AG09319 (cell line): ENCODE results near the gene ING5.

ENCODE experiments used
- DNase-seq: peaks from one replicate; pipeline ENCODE4 v3.0.0-alpha.2; 2010; ENCODE audit warnings: low read depth; ENCODE audit errors: extremely low read depth
- TF ChIP-seq, protein P1 (sequence below): IDR thresholded peaks from 2 replicates; pipeline ENCODE4 v1.5.1; 2011; ENCODE audit warnings: low read depth, mild to moderate bottlenecking, inconsistent platforms, low read length, moderate library complexity

ING5 gene

DNA sequence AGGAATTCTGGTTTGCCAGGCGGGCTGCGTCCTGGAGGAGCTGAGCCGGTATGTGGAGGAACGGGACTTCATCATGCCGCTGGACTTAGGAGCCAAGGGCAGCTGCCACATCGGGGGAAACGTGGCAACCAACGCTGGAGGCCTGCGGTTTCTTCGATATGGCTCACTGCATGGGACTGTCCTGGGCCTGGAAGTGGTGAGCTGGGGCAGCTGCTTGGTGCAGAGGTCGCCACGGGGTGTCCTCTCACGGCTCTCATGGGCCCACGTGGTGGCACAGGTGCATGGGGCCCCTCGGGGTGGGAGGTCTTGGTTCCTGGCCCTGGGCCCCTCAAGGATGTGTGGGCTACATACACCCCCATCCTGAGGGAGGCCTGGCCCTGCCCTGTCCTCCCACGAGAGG is 41.8 kb downstream of the ING5 start:
- DNase-seq: no peak
- TF ChIP-seq, protein P1, sequence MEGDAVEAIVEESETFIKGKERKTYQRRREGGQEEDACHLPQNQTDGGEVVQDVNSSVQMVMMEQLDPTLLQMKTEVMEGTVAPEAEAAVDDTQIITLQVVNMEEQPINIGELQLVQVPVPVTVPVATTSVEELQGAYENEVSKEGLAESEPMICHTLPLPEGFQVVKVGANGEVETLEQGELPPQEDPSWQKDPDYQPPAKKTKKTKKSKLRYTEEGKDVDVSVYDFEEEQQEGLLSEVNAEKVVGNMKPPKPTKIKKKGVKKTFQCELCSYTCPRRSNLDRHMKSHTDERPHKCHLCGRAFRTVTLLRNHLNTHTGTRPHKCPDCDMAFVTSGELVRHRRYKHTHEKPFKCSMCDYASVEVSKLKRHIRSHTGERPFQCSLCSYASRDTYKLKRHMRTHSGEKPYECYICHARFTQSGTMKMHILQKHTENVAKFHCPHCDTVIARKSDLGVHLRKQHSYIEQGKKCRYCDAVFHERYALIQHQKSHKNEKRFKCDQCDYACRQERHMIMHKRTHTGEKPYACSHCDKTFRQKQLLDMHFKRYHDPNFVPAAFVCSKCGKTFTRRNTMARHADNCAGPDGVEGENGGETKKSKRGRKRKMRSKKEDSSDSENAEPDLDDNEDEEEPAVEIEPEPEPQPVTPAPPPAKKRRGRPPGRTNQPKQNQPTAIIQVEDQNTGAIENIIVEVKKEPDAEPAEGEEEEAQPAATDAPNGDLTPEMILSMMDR: no peak

DNA sequence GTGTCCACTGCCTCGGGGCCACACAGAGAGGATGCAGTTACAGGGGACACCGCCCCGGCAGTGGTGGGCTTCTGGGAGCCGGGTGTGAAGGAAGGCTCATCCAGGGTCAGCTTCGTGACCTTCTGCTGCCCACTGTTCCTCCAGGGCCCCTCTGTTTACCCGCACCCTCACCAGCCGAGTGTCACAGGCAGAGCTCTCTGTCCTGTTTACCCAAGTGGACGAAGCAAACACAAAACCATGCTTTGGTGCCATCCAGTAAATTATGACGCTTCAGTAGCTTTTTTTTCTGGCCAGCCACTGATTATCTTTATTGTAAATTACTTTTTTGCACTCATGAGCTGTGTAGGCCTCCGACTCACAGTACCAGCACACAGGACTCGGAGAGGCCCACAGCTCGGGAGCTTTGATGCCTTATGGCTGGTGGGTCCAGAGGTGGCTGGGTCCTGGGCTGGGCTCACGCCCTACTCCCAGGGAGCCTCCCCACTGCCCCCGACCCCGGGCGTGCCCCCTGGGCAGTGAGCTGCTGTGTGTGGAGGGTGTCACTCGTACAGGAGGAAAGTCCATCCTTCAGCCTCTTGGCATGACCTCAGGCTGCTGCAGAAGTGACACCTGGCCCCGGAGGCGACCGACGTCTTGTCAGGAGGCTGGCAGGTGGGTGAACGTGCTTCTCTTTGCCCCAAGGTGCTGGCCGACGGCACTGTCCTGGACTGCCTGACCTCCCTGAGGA is 42.4 kb downstream of the ING5 start:
- DNase-seq: no peak
- TF ChIP-seq, protein P1: no peak

DNA sequence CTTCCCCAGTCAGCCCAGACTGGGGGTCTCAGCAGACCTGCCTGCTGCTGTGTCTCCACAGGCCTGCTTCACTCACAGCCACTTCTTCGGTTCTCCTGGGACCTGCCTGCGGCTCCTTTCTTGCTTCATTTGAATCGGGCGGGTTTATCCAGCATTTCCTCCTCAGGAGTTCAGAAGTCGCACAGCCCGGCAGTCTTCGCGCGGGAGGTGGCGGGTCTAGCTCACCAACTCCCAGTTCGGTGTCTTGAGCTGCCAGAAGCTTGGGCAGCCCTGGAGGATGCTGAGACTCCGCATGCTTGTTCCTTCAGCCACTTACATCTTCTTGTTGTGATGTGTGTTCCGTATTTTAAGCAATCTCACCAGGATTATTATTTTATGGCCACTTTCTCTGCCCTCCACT is 43.4 kb downstream of the ING5 start:
- DNase-seq: no peak
- TF ChIP-seq, protein P1: no peak

DNA sequence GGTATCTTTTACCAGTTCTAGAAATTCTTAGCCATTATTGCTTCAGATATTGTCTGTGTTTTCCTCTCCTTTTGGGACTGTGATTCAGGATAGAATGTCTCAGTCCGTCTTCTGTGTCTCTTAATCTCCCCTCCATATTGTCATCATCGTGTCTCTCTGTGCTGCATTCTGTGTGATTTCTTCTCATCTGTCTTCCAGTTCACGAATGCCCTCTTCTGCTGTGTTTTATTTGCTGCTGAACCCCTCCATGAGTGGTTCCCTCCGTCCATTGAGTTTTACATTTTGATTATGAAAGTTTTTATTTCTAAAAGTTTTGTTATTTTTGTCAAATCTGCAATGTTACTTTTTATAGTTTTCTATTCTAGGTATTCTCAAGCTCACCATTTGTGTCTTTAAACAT is 44.2 kb downstream of the ING5 start:
- DNase-seq: no peak
- TF ChIP-seq, protein P1: no peak

DNA sequence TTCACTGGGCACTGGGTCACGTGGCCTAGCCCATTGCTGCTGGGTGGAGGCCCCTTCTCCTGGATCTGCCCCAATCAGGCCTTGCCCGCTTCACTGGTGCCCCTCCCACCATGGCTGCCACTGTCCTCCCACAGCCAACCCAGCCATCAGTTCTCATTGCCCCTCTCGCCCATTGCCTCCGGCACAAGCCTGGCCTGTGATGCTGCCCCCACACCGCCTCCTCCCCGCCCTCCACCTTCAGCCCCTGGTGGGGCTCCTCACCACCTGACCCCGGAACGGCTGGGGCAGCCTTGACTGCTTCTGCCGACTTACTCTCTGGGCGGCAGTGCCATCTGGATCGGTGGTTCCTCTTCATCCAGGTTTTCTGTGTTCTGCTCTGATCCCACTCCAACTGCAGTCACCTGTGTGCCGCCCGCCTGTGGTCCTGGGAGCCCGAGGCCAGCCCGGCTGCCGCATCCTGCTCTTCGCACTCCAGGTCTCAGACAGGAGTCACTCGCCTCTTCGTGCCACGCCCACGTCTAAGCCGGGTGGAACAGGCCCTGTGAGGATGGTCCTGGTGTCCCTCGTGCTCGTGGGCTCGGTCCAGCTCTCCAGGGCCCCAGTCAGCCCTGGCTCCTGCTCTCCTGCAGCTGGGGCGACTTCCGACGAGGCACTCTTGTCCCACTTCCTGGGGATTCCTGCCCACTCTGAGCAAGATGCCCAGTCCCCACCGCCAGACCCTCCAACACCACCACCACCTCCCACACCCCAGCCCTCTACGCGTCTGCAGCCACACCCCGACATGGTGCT is 46.8 kb downstream of the ING5 start:
- no peak for DNase-seq
- TF ChIP-seq, protein P1: no peak

DNA sequence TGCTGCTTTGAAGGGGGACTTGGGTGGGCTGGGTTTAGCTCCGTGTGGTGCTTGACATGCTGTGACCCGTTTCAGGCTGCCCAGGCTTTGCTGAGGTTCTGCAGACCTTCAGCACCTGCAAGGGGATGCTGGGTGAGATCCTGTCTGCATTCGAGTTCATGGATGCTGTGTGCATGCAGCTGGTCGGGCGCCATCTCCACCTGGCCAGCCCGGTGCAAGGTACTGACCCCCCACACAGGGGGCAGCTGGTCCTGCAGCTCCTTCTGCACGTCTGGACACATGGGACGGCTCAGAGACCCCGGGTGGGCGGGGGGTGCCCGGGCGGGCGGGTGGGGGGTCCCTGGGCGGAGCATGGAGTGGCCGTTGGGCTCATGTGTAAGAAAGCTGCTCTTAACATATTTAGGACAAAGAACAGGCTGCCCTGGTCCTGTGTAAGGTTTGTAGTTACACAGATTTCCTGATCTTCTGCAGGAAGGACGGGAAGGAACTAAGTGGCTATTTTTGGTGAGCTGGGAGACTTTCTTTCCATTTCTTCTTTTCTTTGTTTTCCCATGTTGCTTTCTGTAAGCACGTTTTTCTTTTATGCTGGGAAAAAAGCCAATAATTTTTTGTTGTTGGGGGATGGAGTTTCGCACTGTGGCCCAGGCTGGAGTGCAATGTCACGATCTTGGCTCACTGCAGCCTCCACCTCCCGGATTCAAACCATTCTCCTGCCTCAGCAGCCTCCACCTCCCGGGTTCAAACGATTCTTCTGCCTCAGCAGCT is 48.4 kb downstream of the ING5 start:
- TF ChIP-seq, protein P1: no peak
- DNase-seq: no peak
